Body of pancreas (tissue), 4 donors: ENCODE measurements around the gene C4orf50.

ENCODE experiments used
- CTCF ChIP-seq, 7 experiments: fragments of 450-650 bp in 4 of 7; fragments of 200-600 bp in 3 of 7; sonication (generic) in 3 of 7; IDR thresholded peaks; one replicate each; pipeline ENCODE4 v1.5.1; 2016 to 2019; ENCODE audit warnings: antibody characterized with exemption in 7 of 7
- POLR2A ChIP-seq, 3 donors: fragments of 450-650 bp; IDR thresholded peaks; one replicate each; pipeline ENCODE4 v1.6.1; 2016; ENCODE audit warnings: antibody characterized with exemption in 3 of 3, mild to moderate bottlenecking in 2 of 3

GRCh38 chr4:5891563-5892322, 126.5 kb downstream of the C4orf50 start:
- TF ChIP-seq CTCF (IDR thresholded peaks at IDR 0.05) = no peak
- no peak for TF ChIP-seq POLR2A (IDR thresholded peaks at IDR 0.05)
